CD14-positive monocyte (primary cell): ENCODE data around the gene SYTL3. TPM values are rescaled to one million over a fixed set of nuclear protein-coding genes. Genes with fewer than 3 reads are reported as not detected.

ENCODE experiments used
- DNase-seq, 3 donors: peaks; one replicate each; pipeline ENCODE4 v3.0.0-alpha.2; 2011 to 2022
- H2AFZ ChIP-seq: 2 replicates; pipeline ENCODE4 v1.6.0; 2012; ENCODE audit warnings: mild to moderate bottlenecking, low read depth, low read length, inconsistent platforms; ENCODE audit not compliant: insufficient read depth, poor library complexity, severe bottlenecking
- H3K27ac ChIP-seq, 2 donors: 1 replicate in 1 of 2; 2 replicates in 1 of 2; pipeline ENCODE4 v1.5.1; 2012 to 2013; ENCODE audit warnings: low read length in 2 of 2, control low read depth in 1 of 2, inconsistent platforms in 1 of 2, low read depth in 1 of 2, mild to moderate bottlenecking in 1 of 2
- H3K27me3 ChIP-seq, 2 donors: one replicate each; pipeline versions ENCODE4 v1.6.0 to v1.6.1; 2011 to 2013; ENCODE audit warnings: low read length in 2 of 2; ENCODE audit not compliant: control insufficient read depth in 2 of 2, insufficient read depth in 2 of 2
- H3K36me3 ChIP-seq, 2 donors: replicated peaks in 1 of 2; 1 replicate in 1 of 2; 2 replicates in 1 of 2; pipeline versions ENCODE4 v1.5.1 to v1.6.1; 2012 to 2013; ENCODE audit warnings: low read length in 2 of 2, control low read depth in 1 of 2, inconsistent platforms in 1 of 2, mild to moderate bottlenecking in 1 of 2; ENCODE audit not compliant: insufficient read depth in 2 of 2, control insufficient read depth in 1 of 2
- H3K4me1 ChIP-seq, 2 donors: 1 replicate in 1 of 2; 2 replicates in 1 of 2; pipeline versions ENCODE4 v1.5.1 to v1.6.1; 2012 to 2013; ENCODE audit warnings: low read length in 2 of 2, control low read depth in 1 of 2, inconsistent platforms in 1 of 2, mild to moderate bottlenecking in 1 of 2, moderate library complexity in 1 of 2; ENCODE audit not compliant: insufficient read depth in 2 of 2, control insufficient read depth in 1 of 2
- H3K4me2 ChIP-seq: replicated peaks from 2 replicates; pipeline ENCODE3; 2012; ENCODE audit warnings: low read length, moderate library complexity, mild to moderate bottlenecking; ENCODE audit not compliant: poor library complexity, severe bottlenecking; ENCODE audit errors: extremely low read depth
- H3K4me3 ChIP-seq, 3 experiments: fragments of 200-600 bp in 1 of 3; sonication (generic) in 1 of 3; replicated peaks in 1 of 3; 1 replicate in 2 of 3; 2 replicates in 1 of 3; pipeline ENCODE4 v1.5.1; 2011 to 2013; ENCODE audit warnings: low read length in 3 of 3, mild to moderate bottlenecking in 3 of 3, control low read depth in 2 of 3, low read depth in 2 of 3, inconsistent platforms in 1 of 3, moderate library complexity in 1 of 3
- H3K79me2 ChIP-seq: 2 replicates; pipeline ENCODE4 v1.6.0; 2012; ENCODE audit warnings: mild to moderate bottlenecking, control low read depth, inconsistent platforms, low read length, moderate library complexity; ENCODE audit not compliant: insufficient read depth
- H3K9ac ChIP-seq: 2 replicates; pipeline ENCODE4 v1.6.0; 2017; ENCODE audit warnings: low read length, mild to moderate bottlenecking; ENCODE audit not compliant: insufficient read depth, poor library complexity, severe bottlenecking
- H3K9me3 ChIP-seq, 2 donors: replicated peaks in 1 of 2; 1 replicate in 1 of 2; 2 replicates in 1 of 2; pipeline versions ENCODE4 v1.5.1 to v1.6.1; 2012 to 2013; ENCODE audit warnings: low read length in 2 of 2, control low read depth in 1 of 2; ENCODE audit not compliant: control insufficient read depth in 1 of 2, insufficient read depth in 1 of 2
- H4K20me1 ChIP-seq: 2 replicates; pipeline ENCODE4 v1.6.0; 2012; ENCODE audit warnings: mild to moderate bottlenecking, low read length, control low read depth, moderate library complexity; ENCODE audit not compliant: insufficient read depth
- H3K27ac Mint-ChIP-seq, 7 donors: one replicate each; pipeline ENCODE4 v1.8.0; 2020; ENCODE audit warnings: mild to moderate bottlenecking in 7 of 7, mixed read lengths in 7 of 7, moderate library complexity in 6 of 7, inconsistent platforms in 2 of 7
- H3K27me3 Mint-ChIP-seq, 3 donors: one replicate each; pipeline ENCODE4 v1.8.0; 2021 to 2022; ENCODE audit warnings: low read depth in 3 of 3, mild to moderate bottlenecking in 3 of 3, mixed read lengths in 3 of 3, moderate library complexity in 3 of 3, inconsistent platforms in 1 of 3
- H3K36me3 Mint-ChIP-seq, 2 donors: one replicate each; pipeline ENCODE4 v1.8.0; 2020; ENCODE audit warnings: mixed read lengths in 2 of 2, inconsistent platforms in 1 of 2, mild to moderate bottlenecking in 1 of 2
- H3K4me1 Mint-ChIP-seq: one replicate; pipeline ENCODE4 v1.8.0; 2020; ENCODE audit warnings: mild to moderate bottlenecking, mixed read lengths
- H3K4me3 Mint-ChIP-seq, 2 donors: one replicate each; pipeline ENCODE4 v1.8.0; 2020; ENCODE audit warnings: mild to moderate bottlenecking in 2 of 2, mixed read lengths in 2 of 2, moderate library complexity in 1 of 2
- H3K9me3 Mint-ChIP-seq, 7 donors: one replicate each; pipeline ENCODE4 v1.8.0; 2020 to 2022; ENCODE audit warnings: mixed read lengths in 7 of 7, mild to moderate bottlenecking in 6 of 7, moderate library complexity in 6 of 7, inconsistent platforms in 2 of 7
- CTCF ChIP-seq: fragments of 200-600 bp; IDR thresholded peaks from one replicate; pipeline ENCODE4 v1.8.0; 2022; ENCODE audit warnings: antibody characterized with exemption, mild to moderate bottlenecking
- WGBS: methylation state at CpG from one replicate; pipeline ENCODE4 v1.1.5; 2013; ENCODE audit warnings: missing lambda C conversion rate; ENCODE audit not compliant: insufficient coverage; 5-methylcytosine and 5-hydroxymethylcytosine counted together
- intact Hi-C, 2 donors: fragments of 100-400 bp; cut with micrococcal nuclease; formaldehyde crosslinking; loops; one replicate each; pipeline versions ENCODE4 v1.15.0 to v1.15.1; 2023
- polyA plus RNA-seq, 3 donors: library from polyadenylated mRNA; depleted of rRNA in 1 of 3; unstranded in 2 of 3; stranded (reverse) in 1 of 3; fragments of 300-500 nt in 2 of 3; fragments of >200 nt in 1 of 3; fragmentation: Illumina TruSeq in 2 of 3; gene quantifications; 1 replicate in 2 of 3; 2 replicates in 1 of 3; pipeline ENCODE4 v1.2.3, GENCODE V29; 2012 to 2021
- small RNA-seq: library from RNA; depleted of rRNA; stranded (forward); fragments of <200 nt; gene quantifications from one replicate; pipeline ENCODE3, GENCODE V24; 2012; ENCODE audit warnings: low read depth; ENCODE audit not compliant: insufficient read length

Gene SYTL3
- polyA plus RNA-seq, 3 donors = 14.6 to 18.7 (median 14.8) TPM

GRCh38 chr6:158812611-158813010, 162.8 kb downstream of the SYTL3 start:
- H3K9me3 ChIP-seq = no peaks in the 10 kb centered on the region
- peak overlapping the region; percentile 9 for H3K4me2 ChIP-seq
- 16% methylated on average over 4 of the region's 5 CpGs for WGBS
- peak overlapping the region; percentile 29 to 63 for H3K4me3 Mint-ChIP-seq
- peak overlapping the region in 1 of 2 donors; percentile 50 for H3K27ac ChIP-seq
- no peaks in the 10 kb centered on the region for H3K27me3 Mint-ChIP-seq
- TF ChIP-seq CTCF = no peak
- H3K27me3 ChIP-seq = no peaks in the 10 kb centered on the region
- H3K4me1 ChIP-seq = peaks cover 47 to 74% of the 10 kb centered on the region in 2 donors
- DNase-seq = peak in 1 of 3 donors; percentile 20
- H3K27ac Mint-ChIP-seq = peak overlapping the region in 6 of 7 donors; percentile 23 to 85 (median 72)
- no peak overlapping the region for H2AFZ ChIP-seq
- H3K4me3 ChIP-seq = peak overlapping the region in 1 of 3 experiments; percentile 7
- intact Hi-C loops = no loop called here
- peaks cover 76% of the 10 kb centered on the region for H3K4me1 Mint-ChIP-seq
- H4K20me1 ChIP-seq = peaks cover 98% of the 10 kb centered on the region
- peaks cover 15 to 56% of the 10 kb centered on the region in 2 donors for H3K36me3 ChIP-seq
- H3K79me2 ChIP-seq = peaks cover 100% of the 10 kb centered on the region
- no peak overlapping the region for H3K9ac ChIP-seq
- peaks cover 79 to 85% of the 10 kb centered on the region in 2 donors for H3K36me3 Mint-ChIP-seq
- peaks cover 0 to 3% (median 0%) of the 10 kb centered on the region in 7 donors for H3K9me3 Mint-ChIP-seq

- Histone ChIP-seq H2AFZ (no peak overlapping the region), H4K20me1 (peaks cover 97% of the 10 kb centered on the region), H3K4me3 (peak overlapping the region in 1 of 3 experiments; percentile 7), H3K27me3 (no peaks in the 10 kb centered on the region), H3K79me2 (peaks cover 99% of the 10 kb centered on the region), H3K9ac (no peak overlapping the region), H3K4me2 (no peak overlapping the region), H3K36me3 (peaks cover 15 to 51% of the 10 kb centered on the region in 2 donors), H3K9me3 (no peaks in the 10 kb centered on the region), H3K27ac (peak overlapping the region in 1 of 2 donors; percentile 50), H3K4me1 (peaks cover 49 to 74% of the 10 kb centered on the region in 2 donors)
- WGBS = 82% methylated on average over 3 of the region's 3 CpGs
- intact Hi-C loops = no loop called here
- no peak for TF ChIP-seq CTCF
- Mint-ChIP-seq H3K9me3 (peaks cover 0 to 3% (median 0%) of the 10 kb centered on the region in 7 donors), H3K27me3 (no peaks in the 10 kb centered on the region), H3K36me3 (peaks cover 76 to 81% of the 10 kb centered on the region in 2 donors), H3K4me1 (peaks cover 79% of the 10 kb centered on the region), H3K27ac (peak overlapping the region in 6 of 7 donors; percentile 23 to 85 (median 72)), H3K4me3 (peak overlapping the region; percentile 29 to 63)
- no peak for DNase-seq
Observed at GRCh38 chr6:158813032-158813431, 163.2 kb downstream of the SYTL3 start.

Small RNA genes within 50 kb of the gene (small RNA-seq; reads per million reads assigned to genes)
- gene MIR3918 = not detected
- not detected for gene MIR7161

Other genes with a start within 250 kb of the SYTL3 start
- 1 to 10 TPM; 2.4 to 6.8 (median 2.6) TPM for gene TMEM181, start 90.0 kb upstream of the SYTL3 start, polyA plus RNA-seq
- 100 to 1,000 TPM; 248 to 287 (median 286) TPM for gene DYNLT1, start 5.3 kb upstream of the SYTL3 start, polyA plus RNA-seq
- 10 to 100 TPM; 68.1 to 95.8 (median 86.3) TPM for gene EZR, start 169.3 kb downstream of the SYTL3 start, polyA plus RNA-seq